T-helper 22 cell (primary cell): ENCODE results near the gene LOXL4.

Experiments
- DNase-seq: peaks from one replicate; pipeline ENCODE4 v3.0.0-alpha.2; 2020; ENCODE audit warnings: low read depth

Gene LOXL4

GRCh38 chr10:98267894-98268693 is at the start of gene LOXL4:
TSS of gene LOXL4 (minus strand) at chr10:98268194. CDS start at chr10:98263019, 5,175 bp downstream.
- no peak for DNase-seq

- DNase-seq: no peak
Measured at GRCh38 chr10:98316661-98317060, 48.7 kb upstream of the LOXL4 start.

GRCh38 chr10:98316170-98316569 is 48.2 kb upstream of the LOXL4 start:
- DNase-seq: no peak

- DNase-seq: no peak
Measured at GRCh38 chr10:98314532-98315284, 46.7 kb upstream of the LOXL4 start.

- DNase-seq: no peak
Measured at GRCh38 chr10:98313598-98313997, 45.6 kb upstream of the LOXL4 start.

GRCh38 chr10:98312822-98313221 is 44.8 kb upstream of the LOXL4 start:
- no peak for DNase-seq

- no peak for DNase-seq
Measured at GRCh38 chr10:98312349-98312748, 44.4 kb upstream of the LOXL4 start.

- DNase-seq: no peak
Measured at GRCh38 chr10:98310701-98311100, 42.7 kb upstream of the LOXL4 start.

- DNase-seq: no peak
Measured at GRCh38 chr10:98309366-98310355, 41.7 kb upstream of the LOXL4 start.

GRCh38 chr10:98308669-98309365 is 40.8 kb upstream of the LOXL4 start:
- DNase-seq: no peak

- no peak for DNase-seq
Measured at GRCh38 chr10:98307916-98308541, 40.0 kb upstream of the LOXL4 start.

GRCh38 chr10:98306501-98306900 is 38.5 kb upstream of the LOXL4 start:
- no peak for DNase-seq

- no peak for DNase-seq
Measured at GRCh38 chr10:98303569-98303968, 35.6 kb upstream of the LOXL4 start.

- DNase-seq: no peak
Measured at GRCh38 chr10:98302741-98303365, 34.9 kb upstream of the LOXL4 start.

- DNase-seq: no peak
Measured at GRCh38 chr10:98301664-98302319, 33.8 kb upstream of the LOXL4 start.

GRCh38 chr10:98300526-98301229 is 32.7 kb upstream of the LOXL4 start:
- DNase-seq: no peak

- DNase-seq: no peak
Measured at GRCh38 chr10:98299341-98299740, 31.3 kb upstream of the LOXL4 start.

GRCh38 chr10:98296524-98296923 is 28.5 kb upstream of the LOXL4 start:
- DNase-seq: no peak

- no peak for DNase-seq
Measured at GRCh38 chr10:98295907-98296306, 27.9 kb upstream of the LOXL4 start.
